Osteoblast (primary cell): ENCODE measurements around the gene EXOC4. TPM values are rescaled to one million over a fixed set of nuclear protein-coding genes. Genes with fewer than 3 reads are reported as not detected.

ENCODE experiments used
- DNase-seq: peaks from one replicate; pipeline ENCODE4 v3.0.0; 2011; ENCODE audit warnings: low spot score, mixed read lengths; ENCODE audit not compliant: insufficient read length; ENCODE audit errors: missing footprints
- H2AFZ ChIP-seq: 2 replicates; pipeline ENCODE4 v1.6.0; 2011; ENCODE audit warnings: mild to moderate bottlenecking, low read length
- H3K27ac ChIP-seq: 2 replicates; pipeline ENCODE4 v1.5.1; 2011; ENCODE audit warnings: mild to moderate bottlenecking, low read depth, low read length, moderate library complexity
- H3K27me3 ChIP-seq: 2 replicates; pipeline ENCODE4 v1.6.0; 2012; ENCODE audit warnings: mild to moderate bottlenecking, control low read depth, inconsistent platforms, low read length, moderate library complexity; ENCODE audit not compliant: insufficient read depth
- H3K36me3 ChIP-seq: 2 replicates; pipeline ENCODE4 v1.5.1; 2011; ENCODE audit warnings: mild to moderate bottlenecking, low read length, control low read depth, moderate library complexity; ENCODE audit not compliant: insufficient read depth
- H3K4me1 ChIP-seq: 2 replicates; pipeline ENCODE4 v1.5.1; 2011; ENCODE audit warnings: mild to moderate bottlenecking, low read length, control low read depth, moderate library complexity; ENCODE audit not compliant: insufficient read depth
- H3K4me2 ChIP-seq: 2 replicates; pipeline ENCODE4 v1.6.0; 2011; ENCODE audit warnings: mild to moderate bottlenecking, low read length; ENCODE audit not compliant: insufficient read depth
- H3K4me3 ChIP-seq: fragments of 200-600 bp; sonication (generic); 3 replicates; pipeline ENCODE4 v1.5.1; 2012; ENCODE audit warnings: mild to moderate bottlenecking, low read length, inconsistent platforms; ENCODE audit not compliant: insufficient read depth
- H3K79me2 ChIP-seq: 2 replicates; pipeline ENCODE4 v1.6.0; 2012; ENCODE audit warnings: mild to moderate bottlenecking, low read length, control low read depth, inconsistent platforms; ENCODE audit not compliant: insufficient read depth
- H3K9me3 ChIP-seq: 2 replicates; pipeline ENCODE4 v1.5.1; 2011; ENCODE audit warnings: low read depth, low read length, control low read depth
- H4K20me1 ChIP-seq: 2 replicates; pipeline ENCODE4 v1.6.0; 2012; ENCODE audit warnings: mild to moderate bottlenecking, low read length, control low read depth; ENCODE audit not compliant: insufficient read depth
- CTCF ChIP-seq: IDR thresholded peaks from 2 replicates; pipeline ENCODE4 v1.5.1; 2011; ENCODE audit warnings: mild to moderate bottlenecking, low read depth, low read length, moderate library complexity; ENCODE audit errors: extremely low read depth
- total RNA-seq: library from RNA; depleted of rRNA; stranded (reverse); fragments of >200 nt; gene quantifications from 2 replicates; pipeline ENCODE4 v1.2.3, GENCODE V29; 2012

The EXOC4 gene
- total RNA-seq, 1 donor, result 134 TPM

DNA sequence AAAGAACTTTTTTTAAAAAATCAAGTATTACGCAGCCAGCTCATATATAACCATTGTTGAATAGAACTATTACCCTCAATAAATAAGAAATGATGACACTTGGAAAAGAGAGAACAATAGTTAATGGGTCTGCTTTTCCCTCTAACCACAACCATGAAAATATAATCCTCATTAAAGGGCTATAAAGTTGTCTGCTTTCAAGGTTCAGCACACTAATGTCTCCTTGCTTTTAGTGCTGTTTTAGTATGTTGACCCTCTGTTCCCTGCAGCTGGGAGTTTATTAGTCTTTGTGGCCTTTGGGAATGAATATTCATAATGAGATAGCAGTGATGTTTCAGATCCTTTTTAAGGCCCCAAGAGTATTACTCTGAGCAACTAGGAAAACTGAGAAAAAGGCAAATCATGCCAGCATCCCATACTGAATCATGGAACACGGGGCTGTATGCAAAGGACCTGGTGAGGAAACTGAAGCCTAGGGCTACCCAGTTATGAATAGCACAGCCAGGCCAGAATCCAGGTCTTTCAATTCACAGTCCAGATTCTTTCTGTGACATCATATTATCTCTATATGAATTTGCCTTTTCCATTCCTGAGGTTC is 542.3 kb downstream of the EXOC4 start:
- Histone ChIP-seq H3K27me3 (no peaks in the 10 kb centered on the region), H3K9me3 (no peaks in the 10 kb centered on the region), H2AFZ (no peak overlapping the region), H3K79me2 (no peaks in the 10 kb centered on the region), H4K20me1 (no peaks in the 10 kb centered on the region), H3K4me2 (no peak overlapping the region), H3K4me3 (no peak overlapping the region), H3K27ac (no peak overlapping the region), H3K36me3 (no peaks in the 10 kb centered on the region), H3K4me1 (peaks cover 10% of the 10 kb centered on the region)
- no peak for TF ChIP-seq CTCF
- DNase-seq, result no peak

- Histone ChIP-seq H3K4me2 (no peak overlapping the region), H3K36me3 (no peaks in the 10 kb centered on the region), H3K4me1 (peaks cover 10% of the 10 kb centered on the region), H2AFZ (no peak overlapping the region), H3K79me2 (no peaks in the 10 kb centered on the region), H3K9me3 (no peaks in the 10 kb centered on the region), H4K20me1 (no peaks in the 10 kb centered on the region), H3K4me3 (no peak overlapping the region), H3K27me3 (no peaks in the 10 kb centered on the region), H3K27ac (peak overlapping the region; percentile 32)
- TF ChIP-seq CTCF, result no peak
- DNase-seq, result no peak
Measured at GRCh38 chr7:133796782-133797745, 544.2 kb downstream of the EXOC4 start.

- Histone ChIP-seq H3K4me1 (peaks cover 10% of the 10 kb centered on the region), H4K20me1 (no peaks in the 10 kb centered on the region), H3K27ac (peak overlapping the region; percentile 32), H3K9me3 (no peaks in the 10 kb centered on the region), H3K27me3 (no peaks in the 10 kb centered on the region), H3K36me3 (no peaks in the 10 kb centered on the region), H3K4me3 (no peak overlapping the region), H2AFZ (no peak overlapping the region), H3K4me2 (no peak overlapping the region), H3K79me2 (no peaks in the 10 kb centered on the region)
- no peak for TF ChIP-seq CTCF
- DNase-seq, result peak; percentile 47
Measured at GRCh38 chr7:133797818-133798520, 545.1 kb downstream of the EXOC4 start.

DNA sequence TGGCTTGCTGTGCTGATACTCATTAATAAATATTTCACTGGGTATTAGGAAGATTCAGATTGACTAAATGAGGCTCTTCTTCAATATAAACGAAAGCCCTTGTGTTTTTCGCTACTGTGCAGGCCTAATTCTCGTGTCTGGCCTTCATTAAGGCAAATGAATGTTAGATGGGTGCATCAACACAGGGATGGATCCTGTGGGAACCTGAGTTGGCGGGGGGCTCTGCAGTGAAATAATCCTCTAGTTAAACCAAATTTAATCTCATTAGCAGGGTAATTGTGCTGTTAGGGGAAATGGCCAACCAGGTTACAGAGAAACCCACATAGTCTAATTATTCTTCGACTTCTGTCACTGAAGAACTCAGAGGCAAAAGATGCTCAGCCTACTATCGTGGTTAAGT is 548.5 kb downstream of the EXOC4 start:
- H3K4me3 ChIP-seq, result no peak overlapping the region
- no peaks in the 10 kb centered on the region for H3K27me3 ChIP-seq
- H2AFZ ChIP-seq, result no peak overlapping the region
- H3K4me2 ChIP-seq, result no peak overlapping the region
- no peaks in the 10 kb centered on the region for H4K20me1 ChIP-seq
- H3K4me1 ChIP-seq, result peaks cover 10% of the 10 kb centered on the region
- no peak for TF ChIP-seq CTCF
- H3K27ac ChIP-seq, result no peak overlapping the region
- H3K9me3 ChIP-seq, result no peaks in the 10 kb centered on the region
- H3K36me3 ChIP-seq, result no peaks in the 10 kb centered on the region
- no peaks in the 10 kb centered on the region for H3K79me2 ChIP-seq
- DNase-seq, result no peak
